Kidney (tissue), 22 donors: Measurements from ENCODE around the gene LCE4A. TPM values are rescaled to one million over a fixed set of nuclear protein-coding genes. Genes with fewer than 3 reads are reported as not detected.
"Not testable (repeated sequence)": the region's sequence is repeated elsewhere in the genome, so short reads cannot be mapped to it uniquely, and the experiment has no call there.

ENCODE experiments used
- DNase-seq, 5 donors: peaks; one replicate each; pipeline ENCODE4 v3.0.0-alpha.2; 2013 to 2020
- FAIRE-seq: peaks from 2 replicates; lab custom pipeline; 2012; peaks lifted over from hg19 to GRCh38; lab: Jason Lieb, UNC
- H3K27ac ChIP-seq, 2 donors: one replicate each; pipeline ENCODE4 v1.7.0; 2013; ENCODE audit warnings: low read depth in 2 of 2, low read length in 2 of 2, inconsistent platforms in 1 of 2
- H3K27me3 ChIP-seq: one replicate; pipeline ENCODE4 v1.7.1; 2013; ENCODE audit warnings: low read length, inconsistent platforms; ENCODE audit not compliant: control insufficient read depth, insufficient read depth
- H3K36me3 ChIP-seq, 3 donors: one replicate each; pipeline versions ENCODE4 v1.7.0 to v1.7.1; 2013; ENCODE audit warnings: low read length in 3 of 3, control low read depth in 1 of 3, inconsistent platforms in 1 of 3; ENCODE audit not compliant: insufficient read depth in 3 of 3, control insufficient read depth in 2 of 3
- H3K4me1 ChIP-seq, 3 donors: one replicate each; pipeline versions ENCODE4 v1.7.0 to v1.7.1; 2013; ENCODE audit warnings: low read length in 3 of 3, inconsistent platforms in 1 of 3, low read depth in 1 of 3; ENCODE audit not compliant: control insufficient read depth in 2 of 3, insufficient read depth in 2 of 3
- H3K4me3 ChIP-seq, 3 donors: one replicate each; pipeline versions ENCODE4 v1.7.0 to v1.8.1; 2013; ENCODE audit warnings: low read length in 3 of 3, control low read depth in 1 of 3, inconsistent platforms in 1 of 3
- H3K9ac ChIP-seq, 3 donors: one replicate each; pipeline versions ENCODE4 v1.7.0 to v1.7.1; 2013; ENCODE audit warnings: low read length in 3 of 3, control low read depth in 1 of 3, inconsistent platforms in 1 of 3
- H3K9me3 ChIP-seq, 3 donors: one replicate each; pipeline versions ENCODE4 v1.7.0 to v1.7.1; 2013; ENCODE audit warnings: low read length in 3 of 3, control low read depth in 1 of 3, inconsistent platforms in 1 of 3; ENCODE audit not compliant: control insufficient read depth in 2 of 3, insufficient read depth in 1 of 3
- intact Hi-C: fragments of 100-400 bp; cut with DNase I; formaldehyde crosslinking; loops from one replicate; pipeline ENCODE4 v1.11.1; 2022
- long read RNA-seq, 10 donors: library from polyadenylated mRNA in 1 of 10; unstranded in 1 of 10; transcript quantifications; one replicate each; pipeline ENCODE4 v2.0.0 and lab custom pipeline, GENCODE V29; 2021 to 2026
- polyA plus RNA-seq: library from polyadenylated mRNA; stranded (reverse); fragments of 350-450 nt; fragmentation: Illumina TruSeq; extraction: RNeasy Lipid Tissue Mini Kit (QIAGEN cat#74804); gene quantifications from one replicate; pipeline ENCODE4 v1.2.3, GENCODE V29; 2014; ENCODE audit warnings: low read depth, low replicate concordance; ENCODE audit not compliant: insufficient read depth
- total RNA-seq: library from RNA; stranded (reverse); fragmentation: NEBNext Ultra II Directional; extraction: Animal tissue kit (Norgen Biotek cat#: 25700); gene quantifications from one replicate; pipeline ENCODE4 v1.2.1, GENCODE V29; 2021
- TF ChIP-seq, protein P1 (sequence below): IDR thresholded peaks from 3 replicates; pipeline ENCODE4 v1.5.1; 2012; ENCODE audit warnings: mild to moderate bottlenecking, moderate library complexity, borderline replicate concordance; ENCODE audit not compliant: insufficient read depth; ENCODE audit errors: extremely low read depth
- donor health status: control.
- donor health status: control.
- donor health status: control.
- donor health status: control.
- donor health status: control.
- donor health status: DM: yes; HTN: yes; CAD: no.
- donor health status: Normal renal cell carcinoma (clear cell type).

The LCE4A gene, protein sequence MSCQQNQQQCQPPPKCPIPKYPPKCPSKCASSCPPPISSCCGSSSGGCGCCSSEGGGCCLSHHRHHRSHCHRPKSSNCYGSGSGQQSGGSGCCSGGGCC
- total RNA-seq (not detected), polyA plus RNA-seq (not detected)
- long read RNA-seq, donor 1 = 0 reads
- long read RNA-seq, donor 2 = 0 reads
- long read RNA-seq, donor 3 = 0 reads
- long read RNA-seq, donor 4 = 0 reads
- long read RNA-seq, donor 5 = 0 reads
- long read RNA-seq, donor 6 = 0 reads
- long read RNA-seq, donor 7 = 0 reads
- long read RNA-seq, donor 8 = 0 reads
- long read RNA-seq, donor 9 = 0 reads
- long read RNA-seq, donor 10 = 0 reads

DNA sequence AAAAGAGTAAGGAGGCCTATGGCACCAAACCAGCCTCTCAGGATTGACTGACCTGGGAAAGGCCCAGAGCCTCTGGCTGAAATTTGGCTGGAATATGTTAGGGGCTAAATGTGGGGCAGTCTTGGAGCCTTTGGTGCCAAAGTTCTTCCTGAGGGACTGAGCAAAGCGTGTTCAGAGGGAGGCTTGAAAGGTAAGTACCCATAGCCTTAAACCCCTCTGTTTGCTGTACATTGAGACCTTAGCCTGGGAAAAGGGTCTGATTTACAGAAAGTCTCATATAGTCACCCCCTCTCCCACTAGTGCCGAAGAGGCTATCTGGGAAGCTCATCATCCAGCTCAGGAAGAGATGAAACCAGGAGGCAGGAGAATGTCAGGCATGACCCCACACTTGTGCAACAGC is at the start of gene LCE4A:
LCE4A (plus strand) TSS at position 301 of the 400 bp plus-strand sequence. CDS start 916 bp downstream, outside the sequence.
- H3K27ac ChIP-seq = no peak within 1 kb of the TSS
- no peak for FAIRE-seq
- no peaks in the 10 kb centered on the region for H3K4me1 ChIP-seq
- no peak within 1 kb of the TSS for H3K9ac ChIP-seq
- no peaks in the 10 kb centered on the region for H3K9me3 ChIP-seq
- intact Hi-C loops = no loop called here
- no peak for DNase-seq
- no peaks in the 10 kb centered on the region for H3K27me3 ChIP-seq
- TF ChIP-seq, protein P1, sequence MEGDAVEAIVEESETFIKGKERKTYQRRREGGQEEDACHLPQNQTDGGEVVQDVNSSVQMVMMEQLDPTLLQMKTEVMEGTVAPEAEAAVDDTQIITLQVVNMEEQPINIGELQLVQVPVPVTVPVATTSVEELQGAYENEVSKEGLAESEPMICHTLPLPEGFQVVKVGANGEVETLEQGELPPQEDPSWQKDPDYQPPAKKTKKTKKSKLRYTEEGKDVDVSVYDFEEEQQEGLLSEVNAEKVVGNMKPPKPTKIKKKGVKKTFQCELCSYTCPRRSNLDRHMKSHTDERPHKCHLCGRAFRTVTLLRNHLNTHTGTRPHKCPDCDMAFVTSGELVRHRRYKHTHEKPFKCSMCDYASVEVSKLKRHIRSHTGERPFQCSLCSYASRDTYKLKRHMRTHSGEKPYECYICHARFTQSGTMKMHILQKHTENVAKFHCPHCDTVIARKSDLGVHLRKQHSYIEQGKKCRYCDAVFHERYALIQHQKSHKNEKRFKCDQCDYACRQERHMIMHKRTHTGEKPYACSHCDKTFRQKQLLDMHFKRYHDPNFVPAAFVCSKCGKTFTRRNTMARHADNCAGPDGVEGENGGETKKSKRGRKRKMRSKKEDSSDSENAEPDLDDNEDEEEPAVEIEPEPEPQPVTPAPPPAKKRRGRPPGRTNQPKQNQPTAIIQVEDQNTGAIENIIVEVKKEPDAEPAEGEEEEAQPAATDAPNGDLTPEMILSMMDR = no peak
- H3K4me3 ChIP-seq = no peak within 1 kb of the TSS
- H3K36me3 ChIP-seq = no peaks in the 10 kb centered on the region

DNA sequence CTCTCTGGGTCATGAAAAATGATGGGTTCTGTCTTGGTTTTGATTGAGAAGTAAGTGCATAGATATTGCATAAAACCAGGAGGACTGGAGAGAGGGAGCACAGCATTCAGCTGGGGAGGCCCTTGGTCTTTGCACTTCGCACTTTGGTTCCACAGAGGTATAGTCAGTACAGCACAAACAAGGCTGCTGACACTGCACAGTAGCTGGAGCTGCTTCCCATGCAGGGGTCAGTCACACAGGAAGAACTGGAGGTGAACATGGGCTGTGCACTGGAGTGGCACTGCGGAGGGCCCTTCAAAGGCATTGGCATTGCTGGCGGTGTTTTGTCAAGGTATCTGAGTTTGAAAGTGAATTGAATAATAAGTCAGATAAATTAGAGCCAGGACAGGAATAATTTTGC is 49.3 kb upstream of the LCE4A start:
- no peaks in the 10 kb centered on the region for H3K27me3 ChIP-seq
- H3K4me3 ChIP-seq = no peak overlapping the region
- H3K36me3 ChIP-seq = no peaks in the 10 kb centered on the region
- intact Hi-C loops = no loop called here
- no peaks in the 10 kb centered on the region for H3K4me1 ChIP-seq
- no peaks in the 10 kb centered on the region for H3K9me3 ChIP-seq
- FAIRE-seq (no peak), DNase-seq (peak in 3 of 5 donors; percentile 7 to 40 (median 12))
- H3K9ac ChIP-seq = no peak overlapping the region
- TF ChIP-seq, protein P1 = no peak
- no peak overlapping the region for H3K27ac ChIP-seq

DNA sequence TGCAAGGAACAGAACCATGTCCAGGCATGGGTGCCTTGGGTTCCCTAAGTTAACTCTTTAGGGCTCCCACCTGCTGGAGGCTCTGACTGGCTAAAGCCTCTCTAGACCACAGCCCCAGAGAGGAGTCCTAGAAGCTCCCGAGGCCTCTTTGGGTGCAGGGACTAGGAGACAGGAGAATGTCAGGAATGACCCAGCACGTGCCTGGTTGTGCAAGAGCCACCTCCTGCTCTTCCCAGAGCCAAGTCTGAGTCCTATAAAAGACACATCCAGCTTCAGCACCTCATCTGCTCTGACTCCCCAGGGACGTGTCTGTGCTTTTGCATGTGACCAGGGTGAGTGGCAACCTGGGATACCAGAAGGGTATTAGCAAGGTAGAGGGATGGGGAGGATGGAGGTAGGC is 44.9 kb upstream of the LCE4A start, which contains the start of gene LCE2D:
LCE2D (plus strand) TSS at position 283 of the 400 bp plus-strand sequence. CDS start 726 bp downstream, outside the sequence.
- DNase-seq (no peak), FAIRE-seq (no peak)
- no peaks in the 10 kb centered on the region for H3K27me3 ChIP-seq
- intact Hi-C loops = no loop called here
- no peaks in the 10 kb centered on the region for H3K36me3 ChIP-seq
- H3K9me3 ChIP-seq = no peaks in the 10 kb centered on the region
- no peak within 1 kb of the TSS for H3K27ac ChIP-seq
- TF ChIP-seq, protein P1 = no peak
- no peak within 1 kb of the TSS for H3K4me3 ChIP-seq
- H3K9ac ChIP-seq = no peak within 1 kb of the TSS
- no peaks in the 10 kb centered on the region for H3K4me1 ChIP-seq

DNA sequence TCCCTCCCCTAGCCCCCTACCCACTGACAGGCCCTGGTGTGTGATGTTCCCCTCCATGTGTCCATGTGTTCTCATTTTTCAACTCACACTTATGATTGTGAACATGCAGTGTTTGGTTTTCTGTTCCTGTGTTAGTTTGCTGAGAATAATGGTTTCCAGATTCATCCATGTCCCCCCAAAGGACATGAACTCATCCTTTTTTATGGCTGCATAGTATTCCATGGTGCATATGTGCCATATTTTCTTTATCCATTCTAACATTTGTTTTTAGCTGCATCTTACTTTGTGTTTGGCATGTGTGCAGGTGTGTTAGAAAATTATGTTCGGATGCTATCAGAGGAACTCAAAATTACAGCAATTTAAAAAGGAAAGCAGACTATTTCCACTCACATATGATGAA is 41.8 kb upstream of the LCE4A start:
- H3K36me3 ChIP-seq, FAIRE-seq, H3K4me3 ChIP-seq, DNase-seq, H3K27me3 ChIP-seq, H3K4me1 ChIP-seq, H3K9ac ChIP-seq, H3K9me3 ChIP-seq, H3K27ac ChIP-seq, intact Hi-C loops: not testable (repeated sequence)
